ENCODE data around the gene CSPG4. TPM values are rescaled to one million over a fixed set of nuclear protein-coding genes. Genes with fewer than 3 reads are reported as not detected.

The CSPG4 gene
- total and polyA plus RNA-seq, 2 donors (not counting 1 experiment from before 2014, with no cell fraction given) = 0.03 to 0.15 TPM

DNA sequence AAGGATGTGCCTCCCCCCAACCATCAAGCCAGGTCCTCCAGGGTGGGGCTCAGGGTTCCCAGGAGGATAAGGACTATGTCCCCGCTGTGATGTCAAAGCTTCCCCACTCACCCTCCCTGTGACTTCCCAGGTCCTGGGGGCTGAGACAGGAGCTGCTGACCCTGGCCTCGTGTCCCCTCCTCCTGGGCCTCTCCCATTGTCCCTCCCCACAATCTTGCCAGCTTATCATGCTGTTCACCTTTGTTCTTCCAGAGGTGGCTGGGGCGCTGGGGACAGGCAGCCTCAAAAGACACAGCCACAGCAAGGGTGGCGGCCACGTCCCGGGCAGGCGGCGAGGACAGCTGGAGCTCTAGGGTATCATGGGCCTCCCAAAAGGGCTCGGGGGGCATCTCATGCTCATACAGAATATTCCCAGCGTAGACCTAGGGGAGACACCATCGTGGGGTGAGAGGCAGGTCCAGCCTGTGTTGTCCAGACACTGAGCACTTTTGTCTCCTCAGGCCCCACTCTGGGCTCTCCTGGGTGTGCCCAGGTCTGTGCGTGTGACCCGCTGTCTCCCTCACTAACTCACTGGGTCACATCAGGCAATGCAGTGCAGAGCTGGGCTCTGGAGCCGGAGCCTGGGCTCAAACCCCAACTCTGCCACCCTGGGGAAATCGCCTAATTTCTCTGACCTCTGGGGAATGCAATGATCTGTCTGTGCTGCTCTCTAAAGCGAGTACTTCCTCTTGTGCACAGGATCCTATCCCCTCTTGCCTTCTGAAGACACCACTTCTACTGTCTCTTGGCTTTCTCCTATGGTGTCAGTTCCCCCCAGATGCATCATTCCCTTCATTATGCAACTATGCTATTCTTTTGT, 35.0 kb downstream of the CSPG4 start:
- H3K4me3 ChIP-seq (ENCODE audit: control extremely low read depth in 1 of 5, extremely low read depth in 1 of 5, insufficient read depth in 1 of 5, low read depth in 2 of 5, low read length in 4 of 5) = no peak overlapping the region
- no peaks in the 10 kb centered on the region for H3K79me2 ChIP-seq (ENCODE audit: control insufficient read depth, insufficient read depth, low read length)
- ATAC-seq (ENCODE audit: low read depth) (no peak), DNase-seq (no peak)
- no peaks in the 10 kb centered on the region for H3K9me3 ChIP-seq (ENCODE audit: control extremely low read depth in 1 of 3, control insufficient read depth in 2 of 3, insufficient read depth in 1 of 3, low read length in 2 of 3)
- H4K20me1 ChIP-seq (ENCODE audit: control insufficient read depth, insufficient read depth, low read length, poor library complexity, severe bottlenecking) = no peaks in the 10 kb centered on the region
- H3K9me3 Mint-ChIP-seq (ENCODE audit: insufficient read depth) = no peaks in the 10 kb centered on the region
- no peaks in the 10 kb centered on the region for H3K27me3 Mint-ChIP-seq
- H3K27me3 ChIP-seq (replicated peaks in 1 of 4; ENCODE audit: control extremely low read depth in 1 of 4, control insufficient read depth in 3 of 4, insufficient read depth in 4 of 4, low read length in 3 of 4) = no peaks in the 10 kb centered on the region
- no peak overlapping the region for H2AFZ ChIP-seq (ENCODE audit: insufficient read depth, low read depth, low read length, poor library complexity, severe bottlenecking)
- TF ChIP-seq EZH2 (IDR thresholded peaks at IDR 0.05; ENCODE audit: borderline replicate concordance, insufficient read depth, low read depth, low read length, poor library complexity, severe bottlenecking) = no peak
- TF ChIP-seq, protein P1, sequence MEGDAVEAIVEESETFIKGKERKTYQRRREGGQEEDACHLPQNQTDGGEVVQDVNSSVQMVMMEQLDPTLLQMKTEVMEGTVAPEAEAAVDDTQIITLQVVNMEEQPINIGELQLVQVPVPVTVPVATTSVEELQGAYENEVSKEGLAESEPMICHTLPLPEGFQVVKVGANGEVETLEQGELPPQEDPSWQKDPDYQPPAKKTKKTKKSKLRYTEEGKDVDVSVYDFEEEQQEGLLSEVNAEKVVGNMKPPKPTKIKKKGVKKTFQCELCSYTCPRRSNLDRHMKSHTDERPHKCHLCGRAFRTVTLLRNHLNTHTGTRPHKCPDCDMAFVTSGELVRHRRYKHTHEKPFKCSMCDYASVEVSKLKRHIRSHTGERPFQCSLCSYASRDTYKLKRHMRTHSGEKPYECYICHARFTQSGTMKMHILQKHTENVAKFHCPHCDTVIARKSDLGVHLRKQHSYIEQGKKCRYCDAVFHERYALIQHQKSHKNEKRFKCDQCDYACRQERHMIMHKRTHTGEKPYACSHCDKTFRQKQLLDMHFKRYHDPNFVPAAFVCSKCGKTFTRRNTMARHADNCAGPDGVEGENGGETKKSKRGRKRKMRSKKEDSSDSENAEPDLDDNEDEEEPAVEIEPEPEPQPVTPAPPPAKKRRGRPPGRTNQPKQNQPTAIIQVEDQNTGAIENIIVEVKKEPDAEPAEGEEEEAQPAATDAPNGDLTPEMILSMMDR (IDR thresholded peaks at IDR 0.05) = no peak
- intact Hi-C loops (cut with micrococcal nuclease) = no loop called here
- no peak overlapping the region for H3K27ac ChIP-seq (ENCODE audit: low read length in 2 of 2)
- no peaks in the 10 kb centered on the region for H3K4me1 ChIP-seq (ENCODE audit: control insufficient read depth in 2 of 2, insufficient read depth in 2 of 2, low read length in 2 of 2)
- 75% methylated on average over 15 of the region's 16 CpGs for WGBS (ENCODE audit: insufficient coverage)
- H3K9ac ChIP-seq (ENCODE audit: low read length) = no peak overlapping the region
- no peak overlapping the region for H3K4me2 ChIP-seq (replicated peaks; ENCODE audit: low read depth, low read length, poor library complexity, severe bottlenecking)
- ChIA-PET POLR2A (no interaction called here), CTCF (interaction anchor here (1.1 kb wide), 2 partner anchors 169 to 176 kb away, joined by 3 read pairs; no protein-coding TSS in a partner anchor)
- H3K27ac Mint-ChIP-seq = no peak overlapping the region
- H3K4me1 Mint-ChIP-seq = peaks cover 4% of the 10 kb centered on the region
- no peaks in the 10 kb centered on the region for H3K36me3 ChIP-seq (replicated peaks in 1 of 2; ENCODE audit: control extremely low read depth in 1 of 2, control insufficient read depth in 1 of 2, extremely low read depth in 1 of 2, insufficient read depth in 2 of 2, low read length in 1 of 2)
- no peak overlapping the region for H3K4me3 Mint-ChIP-seq
